Measurements from ENCODE around the gene LCORL. TPM values are rescaled to one million over a fixed set of nuclear protein-coding genes. Genes with fewer than 3 reads are reported as not detected.

The LCORL gene
- 6.7 and 7.6 TPM in 2 replicates for total RNA-seq

GRCh38 chr4:18021720-18022571, at the start of gene LCORL:
Gene LCORL, minus strand, starts transcription at chr4:18021755. Its CDS starts 4 bp downstream, at chr4:18021751.

GRCh38 chr4:17810260-17811077, 211.1 kb downstream of the LCORL start, which contains the start of the genes DCAF16 and NCAPG:
Gene DCAF16, minus strand, starts transcription at chr4:17810757. Its CDS starts 6,616 bp downstream, at chr4:17804141.
Gene NCAPG, plus strand, starts transcription at chr4:17810979. Its CDS starts 99 bp downstream, at chr4:17811078.

Other genes starting within 250 kb of the LCORL start
- 0.07 and 0.10 TPM in 2 replicates for gene FAM184B, start 240.1 kb downstream of the LCORL start, total RNA-seq
- 16.7 and 16.9 TPM in 2 replicates for gene DCAF16, start 211.0 kb downstream of the LCORL start, total RNA-seq
- gene NCAPG, start 210.8 kb downstream of the LCORL start, total RNA-seq: 3.7 and 9.5 TPM in 2 replicates

All from smooth muscle cell of the pulmonary artery (primary cell).